Progenitor cell of endocrine pancreas (in vitro differentiated cells): ENCODE results near the gene ORC2. TPM values are rescaled to one million over a fixed set of nuclear protein-coding genes. Genes with fewer than 3 reads are reported as not detected.

Source experiments
- DNase-seq: peaks from one replicate; pipeline ENCODE4 v3.0.0; 2021; ENCODE audit warnings: low spot score; ENCODE audit not compliant: unreplicated experiment
- H3K27ac Mint-ChIP-seq: 2 replicates; pipeline ENCODE4 v1.8.0; 2021; ENCODE audit warnings: mild to moderate bottlenecking, moderate library complexity, mixed read lengths
- H3K27me3 Mint-ChIP-seq: 2 replicates; pipeline ENCODE4 v1.8.0; 2021; ENCODE audit warnings: mixed read lengths
- H3K36me3 Mint-ChIP-seq: 2 replicates; pipeline ENCODE4 v1.8.0; 2022; ENCODE audit warnings: mixed read lengths; ENCODE audit not compliant: insufficient read depth
- H3K4me1 Mint-ChIP-seq: 2 replicates; pipeline ENCODE4 v1.8.0; 2021; ENCODE audit warnings: low read depth, mixed read lengths
- H3K4me3 Mint-ChIP-seq: 2 replicates; pipeline ENCODE4 v1.8.0; 2021; ENCODE audit warnings: low read depth, mild to moderate bottlenecking, moderate library complexity, mixed read lengths
- H3K9me3 Mint-ChIP-seq: 2 replicates; pipeline ENCODE4 v1.8.0; 2021; ENCODE audit warnings: low read depth, mixed read lengths
- CTCF ChIP-seq: fragments of 200-600 bp; sonication (generic); IDR thresholded peaks from one replicate; pipeline ENCODE4 v1.5.0; 2021; ENCODE audit warnings: antibody characterized with exemption, mild to moderate bottlenecking; ENCODE audit not compliant: unreplicated experiment
- total RNA-seq: library from RNA; stranded (reverse); gene quantifications from 2 replicates; pipeline ENCODE4 v1.2.1, GENCODE V29; 2021

The ORC2 gene
- total RNA-seq, 1 donor from 2014 or later, result 39.5 TPM

- H3K36me3 Mint-ChIP-seq, result peaks cover 22% of the 10 kb centered on the region
- H3K4me3 Mint-ChIP-seq, result no peak overlapping the region
- DNase-seq, result no peak
- TF ChIP-seq CTCF, result no peak
- H3K27me3 Mint-ChIP-seq, result no peaks in the 10 kb centered on the region
- no peak overlapping the region for H3K27ac Mint-ChIP-seq
- H3K9me3 Mint-ChIP-seq, result no peaks in the 10 kb centered on the region
- peaks cover 3% of the 10 kb centered on the region for H3K4me1 Mint-ChIP-seq
Observed at GRCh38 chr2:200939832-200940231, 23.6 kb downstream of the ORC2 start.

- H3K27ac Mint-ChIP-seq, result no peak overlapping the region
- no peak overlapping the region for H3K4me3 Mint-ChIP-seq
- peaks cover 15% of the 10 kb centered on the region for H3K36me3 Mint-ChIP-seq
- no peak for DNase-seq
- peaks cover 4% of the 10 kb centered on the region for H3K4me1 Mint-ChIP-seq
- H3K27me3 Mint-ChIP-seq, result no peaks in the 10 kb centered on the region
- H3K9me3 Mint-ChIP-seq, result no peaks in the 10 kb centered on the region
- no peak for TF ChIP-seq CTCF
Observed at GRCh38 chr2:200930947-200931626, 32.4 kb downstream of the ORC2 start.

DNA sequence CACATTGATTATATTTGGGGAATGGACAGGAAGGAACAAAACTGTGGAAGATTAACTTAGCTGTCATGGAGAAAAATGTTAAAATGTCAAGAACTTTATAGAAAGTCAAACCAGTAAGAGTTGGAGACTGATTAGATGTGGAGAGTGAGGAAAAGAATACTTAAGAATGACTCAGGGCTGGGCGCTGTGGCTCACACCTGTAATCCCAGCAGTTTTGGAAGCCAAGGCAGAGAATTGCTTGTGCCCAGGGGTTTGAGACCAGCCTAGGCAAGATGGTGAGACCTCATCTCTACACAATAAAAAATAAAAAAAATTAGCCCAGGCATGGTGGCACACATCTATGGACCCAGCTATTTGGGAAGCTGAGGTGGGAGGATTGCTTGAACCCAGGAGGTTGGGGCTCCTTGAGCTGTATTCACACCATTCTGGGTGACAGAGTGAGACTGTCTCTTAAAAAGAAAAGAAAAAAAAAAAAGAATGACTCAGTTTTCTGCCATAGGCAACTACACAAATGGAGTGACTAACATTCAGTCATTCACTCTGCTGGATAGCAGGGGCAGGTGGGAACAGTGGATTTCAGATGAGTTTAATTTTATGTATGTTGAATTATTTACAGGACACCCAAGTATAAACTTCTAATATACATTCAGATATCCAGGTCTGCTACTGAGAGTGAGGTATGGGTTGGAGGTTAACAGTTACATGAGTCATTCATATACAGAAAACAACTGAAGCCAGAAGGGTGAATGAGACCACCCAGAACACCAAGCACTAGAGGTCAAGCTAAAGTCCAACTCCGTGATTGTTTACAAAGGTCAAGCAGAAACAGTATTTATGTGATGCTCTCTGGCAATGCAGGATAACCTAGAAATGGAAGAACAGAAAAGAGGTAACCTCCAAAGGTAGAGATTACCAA, 33.9 kb downstream of the ORC2 start:
- Mint-ChIP-seq H3K4me1 (peaks cover 4% of the 10 kb centered on the region), H3K27me3 (no peaks in the 10 kb centered on the region), H3K27ac (peak overlapping the region; percentile 26), H3K4me3 (no peak overlapping the region), H3K36me3 (peaks cover 11% of the 10 kb centered on the region), H3K9me3 (no peaks in the 10 kb centered on the region)
- no peak for TF ChIP-seq CTCF
- no peak for DNase-seq

DNA sequence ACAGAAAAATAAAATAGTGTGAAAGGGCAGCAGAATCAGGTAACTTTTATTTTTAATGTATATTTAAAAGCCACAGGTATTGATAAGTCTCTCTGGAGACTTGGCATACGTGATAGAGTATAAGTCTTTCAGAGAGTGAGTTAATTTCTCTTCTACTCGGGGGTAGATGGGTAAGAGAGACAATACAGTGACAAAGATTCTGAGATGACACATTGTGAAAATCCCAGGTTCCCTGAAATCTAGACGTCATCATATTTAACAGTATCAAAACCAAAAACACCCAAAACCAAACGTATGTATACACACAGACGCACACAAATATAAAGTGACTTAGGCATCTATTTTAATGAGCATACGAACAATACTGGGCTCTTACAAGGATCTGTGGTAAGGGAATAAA, 41.0 kb downstream of the ORC2 start:
- Mint-ChIP-seq H3K27me3 (no peaks in the 10 kb centered on the region), H3K4me3 (no peak overlapping the region), H3K36me3 (peaks cover 14% of the 10 kb centered on the region), H3K9me3 (no peaks in the 10 kb centered on the region), H3K27ac (no peak overlapping the region), H3K4me1 (no peaks in the 10 kb centered on the region)
- no peak for TF ChIP-seq CTCF
- no peak for DNase-seq

GRCh38 chr2:200913654-200914053, 49.8 kb downstream of the ORC2 start:
- H3K27me3 Mint-ChIP-seq, result no peaks in the 10 kb centered on the region

More at GRCh38 chr2:200913654-200914053, 49.8 kb downstream of the ORC2 start:
- Mint-ChIP-seq H3K27ac (no peak overlapping the region), H3K4me3 (no peak overlapping the region), H3K4me1 (no peaks in the 10 kb centered on the region), H3K36me3 (peaks cover 13% of the 10 kb centered on the region), H3K9me3 (no peaks in the 10 kb centered on the region)
- TF ChIP-seq CTCF, result no peak
- DNase-seq, result no peak
